GM13976 (cell line): ENCODE results near the gene DSTN.

Experiments used
- DNase-seq: peaks from one replicate; pipeline ENCODE4 v3.0.0; 2012; ENCODE audit warnings: low spot score
- CTCF ChIP-seq: IDR thresholded peaks from 2 replicates; pipeline ENCODE4 v1.5.1; 2012; ENCODE audit warnings: borderline replicate concordance, mild to moderate bottlenecking; ENCODE audit not compliant: insufficient read depth; ENCODE audit errors: extremely low read depth, missing control alignments, control extremely low read depth
- in situ Hi-C: fragments of 300-500 bp; cut with MboI; formaldehyde crosslinking; loops from one replicate; pipeline ENCODE4 v1.12.0; 2022; ENCODE audit warnings: low sequenced_read_pairs, mixed read lengths, inconsistent platforms; ENCODE audit not compliant: unreplicated experiment

Gene DSTN

GRCh38 chr20:17620371-17621228, 50.7 kb downstream of the DSTN start:
- in situ Hi-C loops, result no loop called here
- TF ChIP-seq CTCF, result no peak
- peak; percentile 25 for DNase-seq

GRCh38 chr20:17621229-17621968, 51.5 kb downstream of the DSTN start:
- in situ Hi-C loops, result no loop called here
- peak; percentile 19 for DNase-seq
- no peak for TF ChIP-seq CTCF

GRCh38 chr20:17622086-17622850, 52.4 kb downstream of the DSTN start:
- in situ Hi-C loops, result no loop called here
- peak; percentile 11 for DNase-seq
- TF ChIP-seq CTCF, result no peak

DNA sequence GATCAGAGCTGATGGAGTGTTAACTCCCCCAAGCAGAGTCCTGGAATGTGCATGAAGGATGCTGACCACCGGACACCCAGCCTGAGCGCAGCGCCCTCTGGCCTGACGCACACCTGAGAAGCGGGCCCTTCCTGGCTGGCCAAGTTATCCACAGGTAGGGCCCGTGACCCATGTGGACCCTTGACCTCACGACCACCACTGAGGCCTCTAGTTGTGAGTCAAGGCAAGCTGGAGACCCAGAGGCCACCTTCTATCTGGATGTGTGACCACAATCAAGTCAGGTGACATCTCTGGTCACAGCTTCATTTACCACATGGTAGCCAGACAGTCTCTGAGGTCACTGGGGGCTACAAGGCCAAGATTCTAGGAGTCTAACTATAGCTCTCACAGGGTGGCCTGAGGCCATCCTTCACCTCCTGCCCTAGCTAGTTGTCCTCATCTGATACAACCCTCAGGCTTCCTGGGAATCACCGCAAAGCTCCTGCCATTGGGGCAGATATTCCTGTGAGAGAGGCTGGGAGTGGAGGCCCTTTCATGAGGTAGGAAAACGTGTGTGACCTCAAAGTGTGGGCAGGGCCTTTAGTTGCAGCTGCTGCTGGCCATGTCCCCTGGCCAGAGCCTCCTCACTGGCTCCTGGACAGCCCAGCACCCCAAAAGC, 53.1 kb downstream of the DSTN start:
- in situ Hi-C loops, result no loop called here
- TF ChIP-seq CTCF, result no peak
- no peak for DNase-seq

- in situ Hi-C loops, result no loop called here
- DNase-seq, result no peak
- no peak for TF ChIP-seq CTCF
Observed at GRCh38 chr20:17624070-17624469, 54.2 kb downstream of the DSTN start.
